ENCODE results near the gene OR2A42.

DNA sequence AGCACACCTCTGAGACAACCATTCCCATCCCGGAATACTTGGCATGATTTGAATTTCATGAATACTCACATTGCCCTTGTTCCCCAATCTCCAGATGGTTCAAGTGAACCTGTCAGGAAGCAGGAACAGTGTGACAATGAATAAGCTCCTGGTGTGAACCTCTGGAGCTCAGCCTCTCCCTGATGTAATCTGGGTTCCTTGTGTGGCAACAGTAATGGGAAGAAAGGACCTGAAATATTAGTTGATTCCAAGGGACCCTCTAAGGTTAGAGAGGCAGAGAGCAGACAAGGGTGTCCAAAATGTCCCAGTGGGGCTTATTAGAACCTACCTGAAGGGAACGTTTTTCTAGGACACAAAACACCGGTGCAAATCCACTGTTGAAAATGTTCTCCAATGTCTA is 16.7 kb upstream of the OR2A42 start:
- TF ChIP-seq ZBTB7A (IDR thresholded peaks at IDR 0.05; ENCODE audit: low read depth) = no peak
- TF ChIP-seq EP300 (IDR thresholded peaks at IDR 0.05; ENCODE audit: borderline replicate concordance) = no peak
- no peak for TF ChIP-seq TCF12 (IDR thresholded peaks at IDR 0.05; ENCODE audit: low read depth)
- TF ChIP-seq REST (IDR thresholded peaks at IDR 0.05; ENCODE audit: low read depth) = no peak
- TF ChIP-seq, protein P1, sequence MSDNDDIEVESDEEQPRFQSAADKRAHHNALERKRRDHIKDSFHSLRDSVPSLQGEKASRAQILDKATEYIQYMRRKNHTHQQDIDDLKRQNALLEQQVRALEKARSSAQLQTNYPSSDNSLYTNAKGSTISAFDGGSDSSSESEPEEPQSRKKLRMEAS (IDR thresholded peaks at IDR 0.05) = no peak
- TF ChIP-seq TAF1 (IDR thresholded peaks at IDR 0.05; ENCODE audit: low read depth) = no peak
- no peak for TF ChIP-seq CREB1 (IDR thresholded peaks at IDR 0.05; ENCODE audit: low read depth)
- TF ChIP-seq FOXM1 (IDR thresholded peaks at IDR 0.05; ENCODE audit: borderline replicate concordance, low read depth) = no peak
- TF ChIP-seq EGR1 (IDR thresholded peaks at IDR 0.05) = no peak
- TF ChIP-seq, protein P2, sequence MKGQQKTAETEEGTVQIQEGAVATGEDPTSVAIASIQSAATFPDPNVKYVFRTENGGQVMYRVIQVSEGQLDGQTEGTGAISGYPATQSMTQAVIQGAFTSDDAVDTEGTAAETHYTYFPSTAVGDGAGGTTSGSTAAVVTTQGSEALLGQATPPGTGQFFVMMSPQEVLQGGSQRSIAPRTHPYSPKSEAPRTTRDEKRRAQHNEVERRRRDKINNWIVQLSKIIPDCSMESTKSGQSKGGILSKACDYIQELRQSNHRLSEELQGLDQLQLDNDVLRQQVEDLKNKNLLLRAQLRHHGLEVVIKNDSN (IDR thresholded peaks at IDR 0.05) = no peak
- TF ChIP-seq CEBPB (IDR thresholded peaks at IDR 0.05) = no peak
- no peak for TF ChIP-seq YY1 (IDR thresholded peaks at IDR 0.05; ENCODE audit: low read depth)

All from Ishikawa (cell line).